ENCODE measurements around the gene PFKFB4. TPM values are rescaled to one million over a fixed set of nuclear protein-coding genes. Genes with fewer than 3 reads are reported as not detected.

The PFKFB4 gene
- total RNA-seq, 1 donor from 2014 or later: 11.5 TPM

DNA sequence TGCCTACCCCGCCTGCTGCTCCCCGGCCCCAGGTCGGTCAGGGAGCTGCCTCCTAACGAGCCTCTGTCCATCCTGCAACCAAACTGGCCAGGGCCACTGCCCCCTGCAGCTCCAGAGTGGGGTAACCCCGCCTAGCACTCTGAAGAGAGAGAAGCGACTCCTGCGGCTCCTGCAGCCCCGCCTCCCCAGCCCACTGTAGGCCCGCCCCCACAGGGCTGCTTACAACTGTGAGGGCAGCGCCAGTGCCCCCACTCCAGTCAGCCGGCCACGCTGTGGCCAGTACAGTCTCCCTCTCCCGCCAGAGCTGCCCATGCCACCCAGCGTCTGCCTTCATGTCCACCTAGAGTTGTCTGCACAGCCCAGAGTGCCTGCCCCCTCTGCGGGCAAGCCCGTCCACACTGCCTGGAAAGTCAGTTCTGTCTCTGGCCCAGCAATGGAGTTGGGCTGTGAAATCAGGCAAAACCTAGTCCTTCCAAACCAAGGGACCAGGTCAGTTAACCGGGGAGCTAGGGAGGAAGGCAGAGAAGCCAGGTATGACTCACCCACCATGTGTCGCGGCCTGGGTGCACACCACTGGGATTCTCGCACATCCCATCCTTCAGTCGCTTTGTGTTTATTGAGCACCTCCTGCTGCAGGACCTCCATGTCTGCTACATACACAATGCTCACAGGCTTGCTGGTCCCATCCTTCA lies 4.6 kb upstream of the PFKFB4 start:
- Mint-ChIP-seq H3K36me3 (ENCODE audit: low read depth, unreplicated experiment) (no peaks in the 10 kb centered on the region), H3K27me3 (ENCODE audit: unreplicated experiment) (peaks cover 10% of the 10 kb centered on the region), H3K9me3 (ENCODE audit: unreplicated experiment) (no peaks in the 10 kb centered on the region), H3K4me1 (ENCODE audit: unreplicated experiment) (peaks cover 34% of the 10 kb centered on the region), H3K4me3 (ENCODE audit: unreplicated experiment) (no peak overlapping the region), H3K27ac (ENCODE audit: unreplicated experiment) (no peak overlapping the region)
- TF ChIP-seq, protein P1, sequence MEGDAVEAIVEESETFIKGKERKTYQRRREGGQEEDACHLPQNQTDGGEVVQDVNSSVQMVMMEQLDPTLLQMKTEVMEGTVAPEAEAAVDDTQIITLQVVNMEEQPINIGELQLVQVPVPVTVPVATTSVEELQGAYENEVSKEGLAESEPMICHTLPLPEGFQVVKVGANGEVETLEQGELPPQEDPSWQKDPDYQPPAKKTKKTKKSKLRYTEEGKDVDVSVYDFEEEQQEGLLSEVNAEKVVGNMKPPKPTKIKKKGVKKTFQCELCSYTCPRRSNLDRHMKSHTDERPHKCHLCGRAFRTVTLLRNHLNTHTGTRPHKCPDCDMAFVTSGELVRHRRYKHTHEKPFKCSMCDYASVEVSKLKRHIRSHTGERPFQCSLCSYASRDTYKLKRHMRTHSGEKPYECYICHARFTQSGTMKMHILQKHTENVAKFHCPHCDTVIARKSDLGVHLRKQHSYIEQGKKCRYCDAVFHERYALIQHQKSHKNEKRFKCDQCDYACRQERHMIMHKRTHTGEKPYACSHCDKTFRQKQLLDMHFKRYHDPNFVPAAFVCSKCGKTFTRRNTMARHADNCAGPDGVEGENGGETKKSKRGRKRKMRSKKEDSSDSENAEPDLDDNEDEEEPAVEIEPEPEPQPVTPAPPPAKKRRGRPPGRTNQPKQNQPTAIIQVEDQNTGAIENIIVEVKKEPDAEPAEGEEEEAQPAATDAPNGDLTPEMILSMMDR (IDR thresholded peaks at IDR 0.05; ENCODE audit: unreplicated experiment): peak; percentile 17
- peak; percentile 64 for DNase-seq (ENCODE audit: low spot score)

DNA sequence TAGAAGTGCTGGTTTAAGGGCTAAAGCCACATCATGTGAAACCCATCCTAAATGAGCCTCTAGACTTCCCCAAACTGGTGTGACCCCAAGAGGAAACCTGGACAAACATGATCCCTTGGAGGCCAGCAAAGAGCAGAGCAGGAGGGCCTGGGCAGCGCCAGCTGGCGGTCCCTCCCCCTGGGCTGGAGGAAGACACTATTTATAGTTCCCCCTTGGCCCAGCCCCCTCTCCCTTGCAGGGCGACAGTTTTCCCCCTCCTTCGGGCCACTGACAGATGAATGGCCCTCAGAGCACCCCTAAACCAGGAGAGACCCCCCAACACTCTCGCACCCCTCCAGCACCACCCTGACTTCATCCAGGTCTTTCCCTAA lies 4.0 kb upstream of the PFKFB4 start:
- TF ChIP-seq, protein P1 (IDR thresholded peaks at IDR 0.05; ENCODE audit: unreplicated experiment): no peak
- no peak for DNase-seq (ENCODE audit: low spot score)
- Mint-ChIP-seq H3K9me3 (ENCODE audit: unreplicated experiment) (no peaks in the 10 kb centered on the region), H3K27me3 (ENCODE audit: unreplicated experiment) (peaks cover 12% of the 10 kb centered on the region), H3K4me3 (ENCODE audit: unreplicated experiment) (no peak overlapping the region), H3K27ac (ENCODE audit: unreplicated experiment) (no peak overlapping the region), H3K4me1 (ENCODE audit: unreplicated experiment) (peaks cover 34% of the 10 kb centered on the region), H3K36me3 (ENCODE audit: low read depth, unreplicated experiment) (no peaks in the 10 kb centered on the region)

DNA sequence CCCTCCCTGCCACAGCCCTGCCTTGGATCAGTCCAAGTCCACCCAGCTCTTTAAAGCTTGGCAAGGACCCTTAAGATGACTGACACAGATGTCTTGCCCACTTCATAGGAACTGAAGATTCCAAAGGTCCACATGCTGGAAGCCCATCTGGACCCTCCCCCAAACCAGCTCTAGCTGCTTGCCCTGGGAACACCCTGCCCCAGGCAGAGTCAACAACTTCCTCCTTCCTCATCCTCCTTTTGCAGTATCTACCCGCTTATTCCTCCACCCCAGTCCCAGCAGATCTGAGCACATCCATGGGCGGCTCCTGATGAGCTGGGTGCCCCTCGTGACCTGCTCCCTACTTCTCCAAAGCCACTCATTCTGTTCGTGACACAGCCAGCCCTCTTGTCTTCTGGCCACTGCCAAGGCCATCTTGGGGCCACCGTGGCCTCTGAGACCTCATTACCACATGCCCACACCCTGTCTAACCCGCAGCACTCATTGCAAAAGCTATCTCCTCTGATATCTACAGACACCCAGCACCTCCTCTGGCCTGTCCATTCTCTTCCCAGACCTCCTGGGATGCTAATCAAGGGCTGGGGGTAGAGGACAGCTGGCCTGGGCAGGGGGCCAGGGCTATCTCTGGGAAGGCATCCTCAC lies 2.0 kb upstream of the PFKFB4 start:
- Mint-ChIP-seq H3K36me3 (ENCODE audit: low read depth, unreplicated experiment) (no peaks in the 10 kb centered on the region), H3K4me1 (ENCODE audit: unreplicated experiment) (peaks cover 40% of the 10 kb centered on the region), H3K4me3 (ENCODE audit: unreplicated experiment) (no peak overlapping the region), H3K9me3 (ENCODE audit: unreplicated experiment) (no peaks in the 10 kb centered on the region), H3K27me3 (ENCODE audit: unreplicated experiment) (peaks cover 14% of the 10 kb centered on the region), H3K27ac (ENCODE audit: unreplicated experiment) (no peak overlapping the region)
- TF ChIP-seq, protein P1 (IDR thresholded peaks at IDR 0.05; ENCODE audit: unreplicated experiment): no peak
- DNase-seq (ENCODE audit: low spot score): no peak

DNA sequence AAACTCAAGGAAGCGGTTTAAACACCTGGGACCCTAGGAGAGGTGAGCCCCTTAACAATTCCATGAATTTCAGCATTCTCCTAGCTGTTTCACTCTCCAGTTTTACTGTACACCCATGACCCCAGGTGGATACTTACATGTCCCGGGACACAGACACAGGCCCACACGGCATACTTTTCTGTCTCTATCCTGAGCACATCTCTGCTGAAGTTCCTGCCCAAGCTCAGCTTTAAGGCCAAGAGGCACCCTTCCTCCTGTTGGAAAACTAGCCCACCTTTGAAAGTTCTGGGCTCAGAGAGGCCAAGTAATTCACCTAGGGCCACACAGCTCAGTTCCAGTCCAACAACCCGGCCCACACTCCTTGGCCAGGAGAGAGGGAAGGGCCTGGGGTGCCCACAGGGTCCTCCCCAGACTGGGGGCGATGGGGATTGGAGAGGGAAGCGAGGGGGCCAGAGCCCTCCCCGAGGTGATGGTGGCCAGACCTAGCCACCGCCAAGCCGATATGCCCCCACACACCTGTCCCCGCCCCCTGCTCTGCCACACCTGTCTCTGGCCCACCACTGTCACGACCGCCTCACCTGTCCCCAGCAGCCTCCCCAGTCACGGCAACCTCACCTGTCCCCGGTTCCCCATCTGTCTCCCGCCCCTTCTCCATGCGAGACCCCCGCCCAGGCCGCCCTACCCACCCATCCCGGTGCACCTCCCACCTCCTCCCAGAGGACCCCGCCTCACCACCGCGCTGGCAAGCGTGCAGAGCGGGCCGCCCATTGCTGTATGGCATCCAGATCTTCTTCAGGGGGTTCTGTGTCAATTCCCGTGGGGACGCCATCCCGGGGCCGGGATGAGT lies 431 bp downstream of the PFKFB4 start:
- TF ChIP-seq, protein P1 (IDR thresholded peaks at IDR 0.05; ENCODE audit: unreplicated experiment): no peak
- H3K36me3 Mint-ChIP-seq (ENCODE audit: low read depth, unreplicated experiment): no peaks in the 10 kb centered on the region
- no peak overlapping the region for H3K27ac Mint-ChIP-seq (ENCODE audit: unreplicated experiment)
- no peaks in the 10 kb centered on the region for H3K9me3 Mint-ChIP-seq (ENCODE audit: unreplicated experiment)
- peaks cover 7% of the 10 kb centered on the region for H3K27me3 Mint-ChIP-seq (ENCODE audit: unreplicated experiment)
- H3K4me3 Mint-ChIP-seq (ENCODE audit: unreplicated experiment): peak overlapping the region; percentile 86
- peaks cover 40% of the 10 kb centered on the region for H3K4me1 Mint-ChIP-seq (ENCODE audit: unreplicated experiment)
- no peak for DNase-seq (ENCODE audit: low spot score)
